DMS79 treated with DMSO at 0.1 percent for 48 hours (cell line): Measurements from ENCODE around the gene LPIN3.
A peak's percentile ranks its signal among the peaks of the same experiment; 100 is the strongest.
"Not testable (repeated sequence)": the region's sequence is repeated elsewhere in the genome, so short reads cannot be mapped to it uniquely, and the experiment has no call there.

Experiments
- DNase-seq: peaks from one replicate; lab custom pipeline; 2025; lab: John Stamatoyannopoulos, UW

The LPIN3 gene, protein sequence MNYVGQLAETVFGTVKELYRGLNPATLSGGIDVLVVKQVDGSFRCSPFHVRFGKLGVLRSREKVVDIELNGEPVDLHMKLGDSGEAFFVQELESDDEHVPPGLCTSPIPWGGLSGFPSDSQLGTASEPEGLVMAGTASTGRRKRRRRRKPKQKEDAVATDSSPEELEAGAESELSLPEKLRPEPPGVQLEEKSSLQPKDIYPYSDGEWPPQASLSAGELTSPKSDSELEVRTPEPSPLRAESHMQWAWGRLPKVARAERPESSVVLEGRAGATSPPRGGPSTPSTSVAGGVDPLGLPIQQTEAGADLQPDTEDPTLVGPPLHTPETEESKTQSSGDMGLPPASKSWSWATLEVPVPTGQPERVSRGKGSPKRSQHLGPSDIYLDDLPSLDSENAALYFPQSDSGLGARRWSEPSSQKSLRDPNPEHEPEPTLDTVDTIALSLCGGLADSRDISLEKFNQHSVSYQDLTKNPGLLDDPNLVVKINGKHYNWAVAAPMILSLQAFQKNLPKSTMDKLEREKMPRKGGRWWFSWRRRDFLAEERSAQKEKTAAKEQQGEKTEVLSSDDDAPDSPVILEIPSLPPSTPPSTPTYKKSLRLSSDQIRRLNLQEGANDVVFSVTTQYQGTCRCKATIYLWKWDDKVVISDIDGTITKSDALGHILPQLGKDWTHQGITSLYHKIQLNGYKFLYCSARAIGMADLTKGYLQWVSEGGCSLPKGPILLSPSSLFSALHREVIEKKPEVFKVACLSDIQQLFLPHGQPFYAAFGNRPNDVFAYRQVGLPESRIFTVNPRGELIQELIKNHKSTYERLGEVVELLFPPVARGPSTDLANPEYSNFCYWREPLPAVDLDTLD

GRCh38 chr20:41340327-41341055 lies at the start of gene LPIN3:
TSS of gene LPIN3 (plus strand) at chr20:41340821. CDS start at chr20:41345804, 4,983 bp downstream.
- DNase-seq: peak; percentile 67

- DNase-seq: no peak
Observed at GRCh38 chr20:41293269-41294037, 47.2 kb upstream of the LPIN3 start.

DNA sequence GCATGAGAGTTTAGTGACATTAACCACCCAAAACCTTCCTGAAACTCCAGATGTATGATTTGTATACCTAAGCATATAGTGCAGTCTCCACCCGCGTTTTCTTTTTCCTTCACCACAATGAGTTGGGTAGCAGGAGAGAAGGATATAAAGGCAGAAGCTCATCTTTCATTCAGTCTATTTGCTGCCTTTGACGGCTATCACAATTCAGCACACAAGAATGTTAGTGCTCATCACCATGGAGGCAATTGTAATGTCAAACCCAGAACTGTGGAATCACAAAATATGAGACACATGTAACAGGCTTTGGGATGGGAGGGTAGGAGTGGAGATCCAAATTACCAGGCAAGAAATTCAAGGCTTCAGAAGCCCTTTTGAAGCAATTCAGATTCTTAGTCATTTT lies 40.7 kb upstream of the LPIN3 start:
- no peak for DNase-seq

- peak; percentile 53 for DNase-seq
Observed at GRCh38 chr20:41300383-41300782, 40.2 kb upstream of the LPIN3 start.

- DNase-seq: no peak
Observed at GRCh38 chr20:41300886-41301285, 39.7 kb upstream of the LPIN3 start.

DNA sequence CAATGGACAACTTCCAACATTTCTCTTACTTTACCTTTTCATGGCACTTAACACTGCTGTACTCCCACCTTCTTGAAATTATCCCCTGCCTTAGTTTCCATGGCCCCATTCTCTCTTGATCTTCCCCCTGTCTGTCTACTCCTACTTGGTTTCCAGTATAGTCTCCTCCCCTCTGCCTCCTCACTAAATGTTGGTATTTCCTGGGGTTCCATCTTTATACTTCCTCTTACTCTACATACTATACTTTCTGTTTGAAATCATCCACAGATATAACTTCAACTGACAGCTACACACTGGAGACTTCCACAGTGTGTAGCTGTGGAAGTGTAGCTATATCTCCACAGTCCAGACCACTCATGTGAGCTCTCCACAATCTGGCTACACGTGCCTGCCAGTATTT lies 36.6 kb upstream of the LPIN3 start:
- DNase-seq: no peak

DNA sequence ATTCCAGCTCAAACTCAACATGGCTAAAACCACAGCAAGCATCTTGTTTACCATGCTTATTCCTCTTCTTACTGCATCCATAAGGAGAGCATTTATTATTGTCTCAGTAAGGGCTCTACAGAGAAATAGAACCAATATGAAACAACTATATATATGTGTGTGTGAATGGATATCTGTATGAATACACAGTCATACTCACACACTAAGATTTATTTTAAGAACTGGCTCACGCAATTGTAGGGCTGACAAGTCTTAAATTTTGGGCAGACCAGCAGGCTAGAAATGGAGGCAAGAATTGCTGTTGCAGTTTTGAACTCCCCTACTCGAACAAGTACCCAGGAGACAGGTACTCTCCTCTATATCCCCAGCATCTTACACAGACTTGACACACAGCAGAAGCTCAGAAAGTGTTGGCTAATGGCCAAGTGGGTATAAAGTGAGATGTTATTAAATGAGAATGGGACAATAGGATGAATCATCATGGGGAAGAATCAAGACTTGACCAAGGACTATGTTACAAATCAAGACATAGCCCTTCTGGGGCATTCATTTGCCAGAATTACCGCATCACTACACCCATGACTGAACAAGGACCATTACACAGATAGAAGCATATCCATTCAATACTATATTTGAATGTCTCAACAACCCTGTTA lies 36.1 kb upstream of the LPIN3 start:
- no peak for DNase-seq

- no peak for DNase-seq
Observed at GRCh38 chr20:41306061-41306727, 34.4 kb upstream of the LPIN3 start.

GRCh38 chr20:41307021-41307420 lies 33.6 kb upstream of the LPIN3 start:
- no peak for DNase-seq

GRCh38 chr20:41308290-41308711 lies 32.3 kb upstream of the LPIN3 start:
- no peak for DNase-seq

DNA sequence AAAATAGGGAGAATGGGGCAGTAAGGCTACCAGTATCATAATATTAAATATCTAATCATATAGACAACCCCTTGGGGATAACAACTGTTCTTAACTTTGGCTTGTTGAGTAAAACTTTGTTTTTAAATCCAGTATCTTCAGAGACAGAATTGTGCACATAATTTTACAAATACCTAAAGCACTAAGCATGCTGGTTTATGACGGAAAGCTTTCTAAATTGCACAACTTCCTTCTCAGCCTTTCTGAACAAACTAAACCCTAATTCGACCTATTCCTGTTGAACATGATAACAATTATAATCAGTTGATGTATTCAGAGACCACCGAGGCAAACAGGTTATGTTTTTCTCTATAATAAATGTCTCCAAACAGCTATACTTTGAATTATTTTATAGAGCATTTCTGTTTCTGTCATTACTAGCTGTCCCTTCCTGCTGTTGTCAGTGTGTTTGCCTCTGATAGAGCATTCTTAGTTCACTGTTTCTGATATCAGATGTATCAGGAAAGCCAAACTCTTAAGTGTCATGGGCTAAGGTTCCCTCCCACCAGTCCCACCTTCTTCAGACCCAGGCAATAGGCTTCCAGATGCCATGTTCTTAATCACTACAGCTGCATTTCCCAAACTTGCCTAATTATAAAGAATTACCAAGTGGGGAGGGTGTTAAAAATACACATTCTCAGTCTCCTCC lies 31.8 kb upstream of the LPIN3 start:
- no peak for DNase-seq

DNA sequence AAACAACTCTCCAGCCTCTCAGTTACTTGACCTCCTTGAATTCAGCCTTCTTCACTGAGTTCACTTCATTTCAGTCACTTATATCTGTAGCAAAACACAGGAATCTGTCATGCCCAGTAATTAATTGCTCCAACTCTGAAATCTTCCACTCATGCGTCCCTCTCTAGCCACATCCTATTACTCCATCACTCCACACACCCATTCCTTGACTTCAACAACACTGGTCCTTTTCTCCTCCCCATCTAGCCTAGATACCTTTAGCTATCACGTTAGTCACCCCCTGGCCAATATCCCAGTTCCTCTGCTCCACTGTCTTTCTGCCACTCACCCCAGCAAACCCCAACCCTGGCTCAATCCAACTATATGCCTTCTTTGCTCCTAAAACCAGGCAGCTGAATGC lies 30.8 kb upstream of the LPIN3 start:
- DNase-seq: no peak

DNA sequence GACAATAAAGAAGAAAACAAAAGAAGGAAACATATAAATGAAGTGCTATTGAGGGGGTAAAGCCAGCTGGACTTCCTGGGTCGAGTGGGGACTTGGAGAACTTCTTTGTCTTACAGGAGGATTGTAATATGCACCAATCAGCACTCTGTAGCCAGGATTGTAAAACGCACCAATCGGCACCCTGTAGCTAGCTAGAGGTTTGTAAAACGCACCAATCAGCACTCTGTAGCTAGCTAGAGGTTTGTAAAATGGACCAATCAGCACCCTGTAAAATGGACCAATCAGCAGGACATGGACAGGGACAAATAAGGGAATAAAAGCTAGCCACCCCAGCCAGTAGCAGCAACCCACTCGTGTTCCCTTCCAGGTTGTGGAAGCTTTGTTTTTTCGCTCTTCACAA lies 28.6 kb upstream of the LPIN3 start:
- not testable (repeated sequence) for DNase-seq

DNA sequence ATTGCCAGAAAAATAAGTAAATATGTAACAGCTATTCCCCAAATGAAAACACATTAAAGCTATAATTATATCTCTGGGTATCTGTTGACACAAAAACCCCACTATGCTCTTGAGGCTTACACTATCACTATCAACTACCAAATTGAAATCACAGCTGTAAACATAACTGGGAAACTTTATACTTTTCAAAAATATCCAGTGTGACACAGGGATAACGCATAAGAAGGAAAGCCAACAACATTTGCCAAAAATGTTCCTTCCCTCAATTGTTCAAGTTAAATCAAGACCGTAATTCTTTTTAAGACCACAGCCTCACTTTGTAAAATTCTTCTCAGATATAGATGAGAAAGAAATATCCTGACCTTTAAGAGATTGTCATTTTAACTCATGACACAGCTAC lies 26.2 kb upstream of the LPIN3 start:
- DNase-seq: no peak

GRCh38 chr20:41316051-41316450 lies 24.6 kb upstream of the LPIN3 start:
- no peak for DNase-seq

GRCh38 chr20:41316602-41317545 lies 23.7 kb upstream of the LPIN3 start:
- no peak for DNase-seq

DNA sequence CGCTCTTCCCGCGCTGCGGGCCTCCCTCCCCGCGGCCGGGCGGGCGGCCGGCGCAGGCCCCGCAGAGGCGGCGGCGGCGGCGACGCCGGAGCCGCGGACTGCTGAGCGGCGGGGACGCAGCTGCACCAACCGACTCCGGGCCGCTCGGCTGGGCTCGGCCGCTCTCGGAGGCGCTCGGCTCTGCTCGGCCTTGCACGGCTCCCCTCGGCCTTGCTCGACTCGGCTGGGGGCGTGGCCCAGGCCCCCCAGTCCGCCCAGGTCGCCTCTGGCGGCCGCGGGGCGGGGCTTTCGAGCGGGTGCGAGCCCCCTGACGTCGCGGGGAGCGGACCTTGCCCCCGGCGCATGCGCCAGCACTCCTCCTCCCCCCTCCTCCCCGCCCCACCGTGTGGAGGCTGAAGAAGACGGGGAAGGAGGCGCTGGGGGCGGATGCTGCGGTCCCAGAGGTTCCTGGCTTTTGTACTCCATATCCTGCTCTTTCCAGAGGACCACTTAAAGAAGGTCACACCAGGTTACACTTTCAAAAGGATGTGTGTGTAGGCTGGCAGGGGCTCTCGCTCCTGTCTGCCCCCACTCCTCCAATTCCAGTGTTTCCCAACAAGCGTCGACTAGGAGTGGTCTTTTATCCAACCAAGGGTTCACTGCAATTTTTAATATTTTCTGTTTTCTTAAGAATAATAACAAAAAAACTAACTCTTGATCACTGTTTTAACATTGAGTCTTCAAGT lies 22.9 kb upstream of the LPIN3 start, which contains the start of gene ZHX3:
ZHX3 (minus strand) TSS at position 186 of the 725 bp plus-strand sequence. CDS start 112,815 bp downstream, outside the sequence.
- peak; percentile 69 for DNase-seq

GRCh38 chr20:41318271-41318649 lies 22.4 kb upstream of the LPIN3 start:
- peak; percentile 30 for DNase-seq
